HEK293 (cell line): Measurements from ENCODE around the gene ELAVL1.

Experiments used
- BCL11B ChIP-seq: fragments of 450-650 bp; formaldehyde crosslinking; IDR thresholded peaks from 2 replicates; pipeline ENCODE4 v1.5.1; 2016; ENCODE audit warnings: low read depth, missing biosample characterization, missing genetic modification characterization
- GLIS2 ChIP-seq: fragments of 450-650 bp; formaldehyde crosslinking; IDR thresholded peaks from 2 replicates; pipeline ENCODE4 v1.5.1; 2016; ENCODE audit warnings: missing biosample characterization, missing genetic modification characterization
- KLF1 ChIP-seq: fragments of 450-650 bp; formaldehyde crosslinking; IDR thresholded peaks from 2 replicates; pipeline ENCODE4 v1.5.1; 2016; ENCODE audit warnings: missing biosample characterization, missing genetic modification characterization
- MYNN ChIP-seq: fragments of 450-650 bp; formaldehyde crosslinking; IDR thresholded peaks from 2 replicates; pipeline ENCODE4 v1.5.1; 2016; ENCODE audit warnings: missing biosample characterization, missing genetic modification characterization, borderline replicate concordance
- SETDB1 ChIP-seq: IDR thresholded peaks from one replicate; pipeline ENCODE4 v1.6.1; 2017; ENCODE audit warnings: mild to moderate bottlenecking, low read length, moderate library complexity, mixed read lengths; ENCODE audit not compliant: insufficient read length
- ZBTB21 ChIP-seq: fragments of 450-650 bp; formaldehyde crosslinking; IDR thresholded peaks from 2 replicates; pipeline ENCODE4 v1.5.1; 2017; ENCODE audit warnings: missing biosample characterization, missing genetic modification characterization
- ZBTB6 ChIP-seq: fragments of 450-650 bp; formaldehyde crosslinking; IDR thresholded peaks from 2 replicates; pipeline ENCODE4 v1.5.1; 2017; ENCODE audit warnings: missing biosample characterization, missing genetic modification characterization
- ZFHX2 ChIP-seq: fragments of 450-650 bp; formaldehyde crosslinking; conservative IDR thresholded peaks from 2 replicates; pipeline ENCODE4 v1.5.1; 2016; ENCODE audit warnings: missing biosample characterization, missing genetic modification characterization
- ZNF114 ChIP-seq: fragments of 450-650 bp; formaldehyde crosslinking; IDR thresholded peaks from 2 replicates; pipeline ENCODE4 v1.5.0; 2017; ENCODE audit warnings: missing biosample characterization, missing genetic modification characterization
- ZNF140 ChIP-seq: fragments of 450-650 bp; formaldehyde crosslinking; IDR thresholded peaks from 2 replicates; pipeline ENCODE4 v1.5.1; 2016; ENCODE audit warnings: missing biosample characterization, missing genetic modification characterization
- ZNF148 ChIP-seq: fragments of 450-650 bp; formaldehyde crosslinking; IDR thresholded peaks from 2 replicates; pipeline ENCODE4 v1.5.0; 2017; ENCODE audit warnings: missing biosample characterization, missing genetic modification characterization, borderline replicate concordance
- ZNF266 ChIP-seq: fragments of 450-650 bp; formaldehyde crosslinking; IDR thresholded peaks from 2 replicates; pipeline ENCODE4 v1.5.1; 2016; ENCODE audit warnings: missing biosample characterization, missing genetic modification characterization, low read depth
- ZNF302 ChIP-seq: fragments of 450-650 bp; formaldehyde crosslinking; IDR thresholded peaks from 2 replicates; pipeline ENCODE4 v1.5.1; 2016; ENCODE audit warnings: missing biosample characterization, missing genetic modification characterization, low read depth
- ZNF433 ChIP-seq: fragments of 450-650 bp; formaldehyde crosslinking; IDR thresholded peaks from 2 replicates; pipeline ENCODE4 v1.5.1; 2016; ENCODE audit warnings: missing biosample characterization, missing genetic modification characterization, low read depth
- ZNF473 ChIP-seq: fragments of 450-650 bp; formaldehyde crosslinking; IDR thresholded peaks from 2 replicates; pipeline ENCODE4 v1.5.1; 2017; ENCODE audit warnings: missing biosample characterization, missing genetic modification characterization
- ZNF623 ChIP-seq: fragments of 450-650 bp; formaldehyde crosslinking; IDR thresholded peaks from 2 replicates; pipeline ENCODE4 v1.5.1; 2016; ENCODE audit warnings: missing biosample characterization, missing genetic modification characterization
- ZNF626 ChIP-seq: fragments of 450-650 bp; sonication (Bioruptor Pico); formaldehyde crosslinking; IDR thresholded peaks from 2 replicates; pipeline ENCODE4 v1.5.1; 2018; ENCODE audit warnings: missing biosample characterization, missing genetic modification characterization, inconsistent platforms
- ZNF639 ChIP-seq: fragments of 450-650 bp; formaldehyde crosslinking; IDR thresholded peaks from 2 replicates; pipeline ENCODE4 v1.5.1; 2016; ENCODE audit warnings: missing biosample characterization, missing genetic modification characterization
- ZNF707 ChIP-seq: fragments of 450-650 bp; formaldehyde crosslinking; IDR thresholded peaks from 2 replicates; pipeline ENCODE4 v1.5.1; 2016; ENCODE audit warnings: missing biosample characterization, missing genetic modification characterization
- ZNF785 ChIP-seq: fragments of 450-650 bp; formaldehyde crosslinking; IDR thresholded peaks from 2 replicates; pipeline ENCODE4 v1.5.1; 2016; ENCODE audit warnings: missing biosample characterization, missing genetic modification characterization
- ZXDB ChIP-seq: fragments of 450-650 bp; formaldehyde crosslinking; IDR thresholded peaks from 2 replicates; pipeline ENCODE4 v1.5.1; 2016; ENCODE audit warnings: missing biosample characterization, missing genetic modification characterization
- TF ChIP-seq, protein P1 (sequence below): fragments of 450-650 bp; formaldehyde crosslinking; IDR thresholded peaks from 2 replicates; pipeline ENCODE4 v1.5.1; 2016; ENCODE audit warnings: missing biosample characterization, missing genetic modification characterization
- TF ChIP-seq, protein P2 (sequence below): fragments of 450-650 bp; formaldehyde crosslinking; IDR thresholded peaks from 2 replicates; pipeline ENCODE4 v1.5.1; 2016; ENCODE audit warnings: missing biosample characterization, missing genetic modification characterization, borderline replicate concordance
- TF ChIP-seq, protein P3 (sequence below): fragments of 450-650 bp; formaldehyde crosslinking; IDR thresholded peaks from 2 replicates; pipeline ENCODE4 v1.5.1; 2017; ENCODE audit warnings: missing biosample characterization, mild to moderate bottlenecking, missing genetic modification characterization, moderate library complexity

The ELAVL1 gene

DNA sequence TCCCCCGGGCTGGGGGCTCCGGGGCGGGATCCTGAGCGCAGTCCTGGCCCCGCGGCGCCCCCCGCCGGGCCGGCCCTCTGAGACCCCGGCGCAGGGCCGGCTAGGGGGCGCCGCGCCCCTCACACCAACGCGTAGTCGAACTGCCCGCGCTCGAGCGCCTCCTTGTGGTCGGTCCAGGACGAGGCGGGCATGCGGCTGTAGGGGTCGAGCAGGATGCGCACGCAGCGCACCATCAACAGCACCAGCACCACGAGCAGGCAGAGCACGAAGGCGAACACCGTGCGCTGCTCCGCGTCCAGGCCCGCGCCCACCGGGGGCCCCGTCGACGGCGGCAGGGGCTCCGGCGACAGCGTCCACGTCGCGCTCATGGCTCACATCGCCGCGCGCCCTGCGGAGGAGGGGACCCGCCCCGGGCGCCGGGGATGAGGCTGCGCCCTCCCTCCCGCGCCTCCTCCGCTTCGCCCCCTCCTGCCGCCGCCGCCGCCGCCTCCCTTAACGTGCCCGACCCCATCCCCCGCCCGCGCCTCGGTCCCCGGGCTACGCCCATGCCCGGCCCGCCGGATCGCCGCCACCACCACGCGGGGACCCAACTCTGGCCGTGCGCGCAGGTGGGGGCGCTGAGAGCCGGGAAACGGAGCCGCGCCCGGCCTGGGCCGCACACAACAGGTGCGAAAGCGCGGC is 80.1 kb downstream of the ELAVL1 start (continued):
- TF ChIP-seq KLF1 (tag by site-specific recombination) = 0 out of 2 replicates have a peak, but pooled peaks have one; percentile 12
- TF ChIP-seq ZNF626 (tag by site-specific recombination) = no peak
- TF ChIP-seq ZNF785 = no peak
- TF ChIP-seq ZNF302 (tag by site-specific recombination) = no peak
- TF ChIP-seq ZNF114 (tag by site-specific recombination) = no peak
- no peak for TF ChIP-seq SETDB1
- TF ChIP-seq, protein P1, sequence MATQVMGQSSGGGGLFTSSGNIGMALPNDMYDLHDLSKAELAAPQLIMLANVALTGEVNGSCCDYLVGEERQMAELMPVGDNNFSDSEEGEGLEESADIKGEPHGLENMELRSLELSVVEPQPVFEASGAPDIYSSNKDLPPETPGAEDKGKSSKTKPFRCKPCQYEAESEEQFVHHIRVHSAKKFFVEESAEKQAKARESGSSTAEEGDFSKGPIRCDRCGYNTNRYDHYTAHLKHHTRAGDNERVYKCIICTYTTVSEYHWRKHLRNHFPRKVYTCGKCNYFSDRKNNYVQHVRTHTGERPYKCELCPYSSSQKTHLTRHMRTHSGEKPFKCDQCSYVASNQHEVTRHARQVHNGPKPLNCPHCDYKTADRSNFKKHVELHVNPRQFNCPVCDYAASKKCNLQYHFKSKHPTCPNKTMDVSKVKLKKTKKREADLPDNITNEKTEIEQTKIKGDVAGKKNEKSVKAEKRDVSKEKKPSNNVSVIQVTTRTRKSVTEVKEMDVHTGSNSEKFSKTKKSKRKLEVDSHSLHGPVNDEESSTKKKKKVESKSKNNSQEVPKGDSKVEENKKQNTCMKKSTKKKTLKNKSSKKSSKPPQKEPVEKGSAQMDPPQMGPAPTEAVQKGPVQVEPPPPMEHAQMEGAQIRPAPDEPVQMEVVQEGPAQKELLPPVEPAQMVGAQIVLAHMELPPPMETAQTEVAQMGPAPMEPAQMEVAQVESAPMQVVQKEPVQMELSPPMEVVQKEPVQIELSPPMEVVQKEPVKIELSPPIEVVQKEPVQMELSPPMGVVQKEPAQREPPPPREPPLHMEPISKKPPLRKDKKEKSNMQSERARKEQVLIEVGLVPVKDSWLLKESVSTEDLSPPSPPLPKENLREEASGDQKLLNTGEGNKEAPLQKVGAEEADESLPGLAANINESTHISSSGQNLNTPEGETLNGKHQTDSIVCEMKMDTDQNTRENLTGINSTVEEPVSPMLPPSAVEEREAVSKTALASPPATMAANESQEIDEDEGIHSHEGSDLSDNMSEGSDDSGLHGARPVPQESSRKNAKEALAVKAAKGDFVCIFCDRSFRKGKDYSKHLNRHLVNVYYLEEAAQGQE (tag by site-specific recombination) = no peak
- no peak for TF ChIP-seq ZNF707 (tag by site-specific recombination)
- no peak for TF ChIP-seq ZNF266 (tag by site-specific recombination)
- no peak for TF ChIP-seq MYNN (tag by site-specific recombination)
- TF ChIP-seq ZNF473 (tag by site-specific recombination) = no peak
- TF ChIP-seq ZFHX2 (tag by site-specific recombination) = peak; percentile 90
- TF ChIP-seq ZXDB (tag by site-specific recombination) = no peak
- TF ChIP-seq ZNF433 (tag by site-specific recombination) = no peak
- TF ChIP-seq ZNF623 = no peak
- TF ChIP-seq ZNF148 = no peak
- TF ChIP-seq, protein P2, sequence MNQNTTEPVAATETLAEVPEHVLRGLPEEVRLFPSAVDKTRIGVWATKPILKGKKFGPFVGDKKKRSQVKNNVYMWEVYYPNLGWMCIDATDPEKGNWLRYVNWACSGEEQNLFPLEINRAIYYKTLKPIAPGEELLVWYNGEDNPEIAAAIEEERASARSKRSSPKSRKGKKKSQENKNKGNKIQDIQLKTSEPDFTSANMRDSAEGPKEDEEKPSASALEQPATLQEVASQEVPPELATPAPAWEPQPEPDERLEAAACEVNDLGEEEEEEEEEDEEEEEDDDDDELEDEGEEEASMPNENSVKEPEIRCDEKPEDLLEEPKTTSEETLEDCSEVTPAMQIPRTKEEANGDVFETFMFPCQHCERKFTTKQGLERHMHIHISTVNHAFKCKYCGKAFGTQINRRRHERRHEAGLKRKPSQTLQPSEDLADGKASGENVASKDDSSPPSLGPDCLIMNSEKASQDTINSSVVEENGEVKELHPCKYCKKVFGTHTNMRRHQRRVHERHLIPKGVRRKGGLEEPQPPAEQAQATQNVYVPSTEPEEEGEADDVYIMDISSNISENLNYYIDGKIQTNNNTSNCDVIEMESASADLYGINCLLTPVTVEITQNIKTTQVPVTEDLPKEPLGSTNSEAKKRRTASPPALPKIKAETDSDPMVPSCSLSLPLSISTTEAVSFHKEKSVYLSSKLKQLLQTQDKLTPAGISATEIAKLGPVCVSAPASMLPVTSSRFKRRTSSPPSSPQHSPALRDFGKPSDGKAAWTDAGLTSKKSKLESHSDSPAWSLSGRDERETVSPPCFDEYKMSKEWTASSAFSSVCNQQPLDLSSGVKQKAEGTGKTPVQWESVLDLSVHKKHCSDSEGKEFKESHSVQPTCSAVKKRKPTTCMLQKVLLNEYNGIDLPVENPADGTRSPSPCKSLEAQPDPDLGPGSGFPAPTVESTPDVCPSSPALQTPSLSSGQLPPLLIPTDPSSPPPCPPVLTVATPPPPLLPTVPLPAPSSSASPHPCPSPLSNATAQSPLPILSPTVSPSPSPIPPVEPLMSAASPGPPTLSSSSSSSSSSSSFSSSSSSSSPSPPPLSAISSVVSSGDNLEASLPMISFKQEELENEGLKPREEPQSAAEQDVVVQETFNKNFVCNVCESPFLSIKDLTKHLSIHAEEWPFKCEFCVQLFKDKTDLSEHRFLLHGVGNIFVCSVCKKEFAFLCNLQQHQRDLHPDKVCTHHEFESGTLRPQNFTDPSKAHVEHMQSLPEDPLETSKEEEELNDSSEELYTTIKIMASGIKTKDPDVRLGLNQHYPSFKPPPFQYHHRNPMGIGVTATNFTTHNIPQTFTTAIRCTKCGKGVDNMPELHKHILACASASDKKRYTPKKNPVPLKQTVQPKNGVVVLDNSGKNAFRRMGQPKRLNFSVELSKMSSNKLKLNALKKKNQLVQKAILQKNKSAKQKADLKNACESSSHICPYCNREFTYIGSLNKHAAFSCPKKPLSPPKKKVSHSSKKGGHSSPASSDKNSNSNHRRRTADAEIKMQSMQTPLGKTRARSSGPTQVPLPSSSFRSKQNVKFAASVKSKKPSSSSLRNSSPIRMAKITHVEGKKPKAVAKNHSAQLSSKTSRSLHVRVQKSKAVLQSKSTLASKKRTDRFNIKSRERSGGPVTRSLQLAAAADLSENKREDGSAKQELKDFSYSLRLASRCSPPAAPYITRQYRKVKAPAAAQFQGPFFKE (tag by site-specific recombination) = no peak
- no peak for TF ChIP-seq BCL11B (tag by site-specific recombination)
- TF ChIP-seq, protein P3, sequence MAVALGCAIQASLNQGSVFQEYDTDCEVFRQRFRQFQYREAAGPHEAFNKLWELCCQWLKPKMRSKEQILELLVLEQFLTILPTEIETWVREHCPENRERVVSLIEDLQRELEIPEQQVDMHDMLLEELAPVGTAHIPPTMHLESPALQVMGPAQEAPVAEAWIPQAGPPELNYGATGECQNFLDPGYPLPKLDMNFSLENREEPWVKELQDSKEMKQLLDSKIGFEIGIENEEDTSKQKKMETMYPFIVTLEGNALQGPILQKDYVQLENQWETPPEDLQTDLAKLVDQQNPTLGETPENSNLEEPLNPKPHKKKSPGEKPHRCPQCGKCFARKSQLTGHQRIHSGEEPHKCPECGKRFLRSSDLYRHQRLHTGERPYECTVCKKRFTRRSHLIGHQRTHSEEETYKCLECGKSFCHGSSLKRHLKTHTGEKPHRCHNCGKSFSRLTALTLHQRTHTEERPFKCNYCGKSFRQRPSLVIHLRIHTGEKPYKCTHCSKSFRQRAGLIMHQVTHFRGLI = no peak
- no peak for TF ChIP-seq ZNF639
- no peak for TF ChIP-seq ZBTB6
- no peak for TF ChIP-seq ZNF140 (tag by site-specific recombination)
- peak; percentile 25; the same call in 1 of the 2 replicates for TF ChIP-seq GLIS2 (tag by site-specific recombination)
- no peak for TF ChIP-seq ZBTB21 (tag by site-specific recombination)
